ENCODE results near the gene ZNF438. TPM values are rescaled to one million over a fixed set of nuclear protein-coding genes. Genes with fewer than 3 reads are reported as not detected.

Gene ZNF438
- total and polyA plus RNA-seq, 2 of the 8 experiments (the other 6 are each of a cell fraction or from before 2014, with no cell fraction given): 0.95 to 1.7 TPM

DNA sequence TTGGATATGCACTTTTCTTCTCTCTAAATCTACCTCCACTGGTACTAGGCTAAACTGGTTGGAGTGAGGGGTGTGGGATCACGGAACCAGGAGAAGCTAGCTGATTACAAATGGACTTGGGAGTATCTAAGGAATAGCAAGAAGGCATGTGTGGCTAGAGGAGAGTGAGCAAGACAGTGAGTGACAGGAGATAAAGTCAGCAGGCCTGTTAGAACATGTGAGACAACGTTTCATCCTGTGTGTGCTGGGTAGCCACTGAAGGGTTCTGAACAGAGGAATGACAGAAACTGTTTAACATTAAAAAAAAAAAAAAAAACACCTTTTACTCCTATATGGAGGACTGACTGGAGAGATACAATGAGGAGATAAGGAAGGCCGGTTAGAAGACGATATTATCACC lies 51.7 kb downstream of the ZNF438 start:
- Histone ChIP-seq H3K36me3 (ENCODE audit: control insufficient read depth in 2 of 4, insufficient read depth in 4 of 4, low read length in 3 of 4) (no peaks in the 10 kb centered on the region), H3K79me1 (ENCODE audit: low read depth, low read length) (no peaks in the 10 kb centered on the region), H2AFZ (ENCODE audit: low read length) (no peak overlapping the region), H3K9ac (replicated peaks in 1 of 4; ENCODE audit: extremely low read depth in 1 of 4, low read depth in 3 of 4, low read length in 3 of 4) (no peak overlapping the region), H4K8ac (ENCODE audit: extremely low read depth, insufficient read depth, low read length) (no peak overlapping the region), H3K4ac (replicated peaks; ENCODE audit: insufficient read length, low read depth, low read length) (no peak overlapping the region), H2BK5ac (ENCODE audit: low read depth, low read length) (no peak overlapping the region), H3K23ac (ENCODE audit: insufficient read length) (no peak overlapping the region), H3K18ac (ENCODE audit: extremely low read depth, low read length) (no peak overlapping the region), H4K20me1 (replicated peaks in 1 of 2; ENCODE audit: control insufficient read depth in 1 of 2, insufficient read depth in 2 of 2, low read length in 2 of 2) (no peaks in the 10 kb centered on the region), H3K56ac (replicated peaks; ENCODE audit: insufficient read length, low read depth, low read length) (no peak overlapping the region), H2BK120ac (replicated peaks; ENCODE audit: low read depth, low read length) (no peak overlapping the region), H4K5ac (ENCODE audit: insufficient read length, low read depth, low read length) (no peak overlapping the region), H3K27me3 (replicated peaks in 1 of 4; ENCODE audit: control insufficient read depth in 3 of 4, extremely low read depth in 1 of 4, insufficient read depth in 3 of 4, low read length in 3 of 4) (no peaks in the 10 kb centered on the region), H3K4me2 (ENCODE audit: insufficient read depth in 1 of 2, low read depth in 2 of 2, low read length in 2 of 2) (no peak overlapping the region), H2BK15ac (ENCODE audit: low read length) (no peak overlapping the region), H3K4me3 (ENCODE audit: extremely low read depth in 1 of 4, insufficient read depth in 2 of 4, low read depth in 3 of 4, low read length in 4 of 4) (no peak overlapping the region), H3K4me1 (replicated peaks in 1 of 4; ENCODE audit: control insufficient read depth in 3 of 4, insufficient read depth in 4 of 4, low read length in 3 of 4) (no peaks in the 10 kb centered on the region), H3K14ac (ENCODE audit: insufficient read length) (no peak overlapping the region), H2AK5ac (ENCODE audit: low read depth, low read length) (no peak overlapping the region), H4K91ac (replicated peaks; ENCODE audit: insufficient read length, low read length) (no peak overlapping the region), H2BK12ac (ENCODE audit: low read depth, low read length) (no peak overlapping the region), H3K79me2 (ENCODE audit: control insufficient read depth in 1 of 2, insufficient read depth in 2 of 2, low read length in 2 of 2) (no peaks in the 10 kb centered on the region), H3K27ac (ENCODE audit: low read depth, low read length) (no peak overlapping the region), H2BK20ac (ENCODE audit: low read length) (no peak overlapping the region), H3K9me3 (ENCODE audit: insufficient read depth in 2 of 2, low read depth in 1 of 2, low read length in 1 of 2) (0 out of 4 replicates have a peak, but pooled peaks cover 0 to 4% of the 10 kb centered on the region in 2 experiments), H3K23me2 (ENCODE audit: low read depth, low read length) (no peaks in the 10 kb centered on the region)
- ChIA-PET CTCF (ENCODE audit: partially characterized antibody) (no interaction called here), POLR2A (ENCODE audit: partially characterized antibody) (no interaction called here)
- DNase-seq (ENCODE audit: low read depth in 1 of 2, low spot score in 2 of 2) (no peak), FAIRE-seq (no peak)
- 96% methylated on average over 4 of the region's 4 CpGs; no CpG with 5 or more reads in 1 of the 2 experiments for WGBS, 2 experiments (ENCODE audit: extremely low coverage in 1 of 2, insufficient coverage in 1 of 2, insufficient read length in 1 of 2, insufficient replicate concordance in 2 of 2, low coverage in 1 of 2, low lambda C conversion rate in 2 of 2, missing lambda C conversion rate in 1 of 2)
- TF ChIP-seq CBX5 (IDR thresholded peaks at IDR 0.05; ENCODE audit: low read depth, low read length): no peak
- TF ChIP-seq JUND (IDR thresholded peaks at IDR 0.05; ENCODE audit: low read length): no peak
- no peak for TF ChIP-seq ASH2L (IDR thresholded peaks at IDR 0.05; ENCODE audit: low read length)
